ENCODE measurements around the gene ALDH1L1.

GRCh38 chr3:126108676-126109050 is 71.7 kb downstream of the ALDH1L1 start:
- TF ChIP-seq POLR2A (IDR thresholded peaks at IDR 0.05; ENCODE audit: low read length): no peak
- TF ChIP-seq GATA1 (IDR thresholded peaks at IDR 0.05; ENCODE audit: low read depth, low read length): no peak

Data from erythroblast (primary cell).